GM12878 (cell line): ENCODE results near the gene LBH.

Experiments
- CTCF ChIP-seq, 3 experiments: IDR thresholded peaks in 2 of 3; conservative IDR thresholded peaks in 1 of 3; 2 replicates each; pipeline ENCODE4 v1.5.1; 2011; ENCODE audit warnings: low read depth in 3 of 3, low read length in 3 of 3, mild to moderate bottlenecking in 3 of 3, control low read depth in 2 of 3, moderate library complexity in 2 of 3, inconsistent platforms in 1 of 3, mixed read lengths in 1 of 3; ENCODE audit not compliant: control insufficient read depth in 2 of 3, insufficient read depth in 1 of 3; ENCODE audit errors: extremely low read depth in 1 of 3
- TCF7 ChIP-seq: IDR thresholded peaks from 2 replicates; pipeline ENCODE4 v1.6.1; 2014; ENCODE audit warnings: antibody characterized with exemption, borderline replicate concordance
- ZZZ3 ChIP-seq: IDR thresholded peaks from 2 replicates; pipeline ENCODE4 v1.6.1; 2011; ENCODE audit warnings: low read depth; ENCODE audit not compliant: control insufficient read depth, insufficient read length

- no peak for TF ChIP-seq CTCF (IDR thresholded peaks at IDR 0.05 in 2 of 3, conservative IDR thresholded peaks at IDR 0.05 in 1 of 3; ENCODE audit: control insufficient read depth in 2 of 3, extremely low read depth in 1 of 3, insufficient read depth in 1 of 3, low read depth in 3 of 3, low read length in 3 of 3)
- no peak for TF ChIP-seq TCF7
- no peak for TF ChIP-seq ZZZ3
Measured at GRCh38 chr2:30219886-30220875, 11.2 kb upstream of the LBH start.
